Measurements from ENCODE around the gene OSBP2.

OSBP2 gene

DNA sequence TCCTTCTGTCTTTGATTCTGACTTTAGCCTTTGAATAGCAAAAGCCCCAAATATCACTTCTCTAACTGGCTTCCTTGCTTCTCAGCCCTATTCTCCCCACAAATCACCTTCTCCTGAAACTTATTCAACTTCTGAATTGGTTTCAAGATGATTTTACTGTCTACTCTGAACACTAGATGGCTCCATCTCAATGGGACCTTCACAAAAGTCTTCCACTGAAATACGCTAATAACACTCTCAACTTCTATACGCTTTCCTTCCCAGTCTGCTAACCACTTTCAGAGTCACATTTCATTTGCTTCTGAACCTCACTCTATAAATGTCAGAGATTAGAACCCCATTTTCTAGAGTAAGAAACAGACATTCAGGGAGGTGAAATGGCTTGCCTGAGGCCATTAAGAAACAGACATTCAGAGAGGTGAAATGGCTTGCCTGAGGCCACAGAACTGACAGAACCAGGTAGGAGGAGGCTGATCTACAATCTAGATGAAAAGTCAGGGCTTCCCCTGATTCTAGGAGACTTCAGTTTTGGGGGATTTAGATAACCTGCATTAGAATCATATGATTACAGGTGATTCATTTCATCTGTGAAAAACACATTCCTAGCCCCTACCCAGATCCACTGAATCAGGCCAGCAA is 253.3 kb downstream of the OSBP2 start:
- no peak overlapping the region for H3K4me3 ChIP-seq (ENCODE audit: low read depth, low read length)
- H3K9me3 ChIP-seq (ENCODE audit: insufficient read depth, low read depth, low read length), result no peaks in the 10 kb centered on the region
- H4K12ac ChIP-seq (ENCODE audit: low read depth, low read length), result no peak overlapping the region
- H2BK120ac ChIP-seq (ENCODE audit: insufficient read depth, low read length, poor library complexity), result no peak overlapping the region
- H3K23ac ChIP-seq (ENCODE audit: low read length), result no peak overlapping the region
- no peak overlapping the region for H2AFZ ChIP-seq (ENCODE audit: insufficient read depth, low read length, poor library complexity)
- H3K4me1 ChIP-seq (ENCODE audit: control insufficient read depth in 1 of 2, insufficient read depth in 2 of 2, low read length in 2 of 2), result peaks cover 0 to 10% of the 10 kb centered on the region in 2 experiments
- no peak overlapping the region for H2BK5ac ChIP-seq (ENCODE audit: low read depth, low read length, poor library complexity)
- H2AK5ac ChIP-seq (ENCODE audit: low read length), result no peak overlapping the region
- H3K79me2 ChIP-seq (ENCODE audit: control insufficient read depth, insufficient read depth, low read length, poor library complexity), result no peaks in the 10 kb centered on the region
- H3K36me3 ChIP-seq (ENCODE audit: control insufficient read depth in 1 of 2, insufficient read depth in 2 of 2, low read length in 2 of 2), result peaks cover 33 to 74% of the 10 kb centered on the region in 2 experiments
- H3K4ac ChIP-seq (ENCODE audit: low read depth, low read length), result no peak overlapping the region
- no peaks in the 10 kb centered on the region for H3K27me3 ChIP-seq (ENCODE audit: insufficient read depth, low read length)
- peak; percentile 62 to 87 for DNase-seq
- H3K14ac ChIP-seq (ENCODE audit: low read length), result no peak overlapping the region
- no peak overlapping the region for H3K18ac ChIP-seq (ENCODE audit: low read length)
- H4K91ac ChIP-seq (ENCODE audit: low read depth, low read length), result no peak overlapping the region
- H3K4me2 ChIP-seq (ENCODE audit: low read length), result no peak overlapping the region
- no peaks in the 10 kb centered on the region for H3K79me1 ChIP-seq (ENCODE audit: low read length)
- no CpG with 5 or more reads among the region's 2 CpGs for WGBS (ENCODE audit: extremely low coverage, insufficient coverage, insufficient read length)
- no peak overlapping the region for H3K9ac ChIP-seq (ENCODE audit: low read length)
- H3K27ac ChIP-seq (ENCODE audit: low read depth, low read length), result peak overlapping the region; percentile 19
- no peak overlapping the region for H2BK12ac ChIP-seq (ENCODE audit: low read length)
- H4K8ac ChIP-seq (ENCODE audit: low read depth, low read length), result no peak overlapping the region

DNA sequence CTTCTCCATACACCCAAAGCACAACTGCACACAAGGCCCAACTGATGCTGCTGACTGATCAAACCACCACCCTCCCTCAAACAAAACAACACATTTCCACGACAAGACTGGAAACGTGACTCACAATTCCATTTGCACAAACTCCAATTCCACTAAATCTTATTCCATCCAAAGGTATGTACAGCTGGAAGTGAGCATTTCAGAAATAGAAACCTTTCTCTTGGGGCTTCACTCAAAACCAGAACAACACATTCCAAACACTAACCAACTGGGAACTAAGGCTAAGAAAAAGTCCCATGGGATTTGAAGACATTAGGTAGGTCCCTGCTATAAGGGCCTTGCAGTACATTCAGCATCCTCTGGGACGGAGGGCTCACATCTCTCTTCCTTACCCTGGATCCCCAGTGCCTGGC is 254.3 kb downstream of the OSBP2 start:
- Histone ChIP-seq H4K8ac (ENCODE audit: low read depth, low read length) (no peak overlapping the region), H3K27me3 (ENCODE audit: insufficient read depth, low read length) (no peaks in the 10 kb centered on the region), H3K79me2 (ENCODE audit: control insufficient read depth, insufficient read depth, low read length, poor library complexity) (no peaks in the 10 kb centered on the region), H2BK12ac (ENCODE audit: low read length) (no peak overlapping the region), H4K12ac (ENCODE audit: low read depth, low read length) (no peak overlapping the region), H4K91ac (ENCODE audit: low read depth, low read length) (no peak overlapping the region), H3K18ac (ENCODE audit: low read length) (no peak overlapping the region), H3K9me3 (ENCODE audit: insufficient read depth, low read depth, low read length) (no peaks in the 10 kb centered on the region), H3K4me3 (ENCODE audit: low read depth, low read length) (no peak overlapping the region), H2AFZ (ENCODE audit: insufficient read depth, low read length, poor library complexity) (no peak overlapping the region), H3K23ac (ENCODE audit: low read length) (no peak overlapping the region), H3K4ac (ENCODE audit: low read depth, low read length) (no peak overlapping the region), H3K79me1 (ENCODE audit: low read length) (no peaks in the 10 kb centered on the region), H3K27ac (ENCODE audit: low read depth, low read length) (no peak overlapping the region), H3K4me1 (ENCODE audit: control insufficient read depth in 1 of 2, insufficient read depth in 2 of 2, low read length in 2 of 2) (peaks cover 0 to 10% of the 10 kb centered on the region in 2 experiments), H3K14ac (ENCODE audit: low read length) (no peak overlapping the region), H2BK120ac (ENCODE audit: insufficient read depth, low read length, poor library complexity) (no peak overlapping the region), H3K4me2 (ENCODE audit: low read length) (no peak overlapping the region), H3K9ac (ENCODE audit: low read length) (no peak overlapping the region), H2BK5ac (ENCODE audit: low read depth, low read length, poor library complexity) (no peak overlapping the region), H3K36me3 (ENCODE audit: control insufficient read depth in 1 of 2, insufficient read depth in 2 of 2, low read length in 2 of 2) (peaks cover 31 to 72% of the 10 kb centered on the region in 2 experiments), H2AK5ac (ENCODE audit: low read length) (no peak overlapping the region)
- DNase-seq, result peak; percentile 17 to 59
- 100% methylated on average over 2 of the region's 3 CpGs for WGBS (ENCODE audit: extremely low coverage, insufficient coverage, insufficient read length)

DNA sequence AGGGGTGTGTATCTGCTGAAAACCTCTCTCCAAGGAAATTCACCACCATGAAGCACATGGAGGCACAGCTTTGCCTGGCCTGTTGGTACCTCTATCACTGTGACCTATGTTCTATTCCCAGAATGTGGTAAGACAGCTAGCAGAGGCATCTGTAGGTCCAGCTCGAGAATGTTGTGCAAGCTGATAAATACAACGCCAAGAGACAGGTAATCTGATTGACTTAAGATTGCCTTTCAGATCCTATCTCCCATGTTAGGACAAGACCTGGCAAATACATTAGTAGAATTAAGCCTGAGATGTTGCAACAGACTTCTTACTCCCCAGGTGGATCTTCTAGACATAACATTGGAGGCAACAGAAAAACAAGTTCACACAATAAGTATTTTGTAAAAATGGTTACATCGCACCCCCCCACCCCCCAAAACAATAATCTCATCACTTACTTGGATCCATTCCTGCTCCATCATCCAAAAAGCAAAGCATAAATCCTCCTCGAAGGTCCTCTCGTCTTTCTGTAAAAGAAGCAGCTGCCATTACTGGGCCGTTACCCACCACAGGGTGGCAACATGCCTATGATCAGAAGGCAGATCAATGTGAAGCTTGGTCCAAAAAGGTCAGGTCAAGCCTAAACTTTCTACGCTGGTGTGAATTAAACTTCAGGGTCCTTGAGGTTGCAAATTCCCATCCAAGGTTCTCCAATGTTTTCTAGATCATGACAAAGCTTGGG is 255.4 kb downstream of the OSBP2 start:
- Histone ChIP-seq H2AFZ (ENCODE audit: insufficient read depth, low read length, poor library complexity) (no peak overlapping the region), H3K79me2 (ENCODE audit: control insufficient read depth, insufficient read depth, low read length, poor library complexity) (no peaks in the 10 kb centered on the region), H3K14ac (ENCODE audit: low read length) (no peak overlapping the region), H2BK5ac (ENCODE audit: low read depth, low read length, poor library complexity) (no peak overlapping the region), H4K8ac (ENCODE audit: low read depth, low read length) (no peak overlapping the region), H3K4ac (ENCODE audit: low read depth, low read length) (no peak overlapping the region), H3K4me3 (ENCODE audit: low read depth, low read length) (no peak overlapping the region), H4K91ac (ENCODE audit: low read depth, low read length) (no peak overlapping the region), H2AK5ac (ENCODE audit: low read length) (no peak overlapping the region), H3K27me3 (ENCODE audit: insufficient read depth, low read length) (no peaks in the 10 kb centered on the region), H3K36me3 (ENCODE audit: control insufficient read depth in 1 of 2, insufficient read depth in 2 of 2, low read length in 2 of 2) (peaks cover 22 to 62% of the 10 kb centered on the region in 2 experiments), H3K9me3 (ENCODE audit: insufficient read depth, low read depth, low read length) (no peaks in the 10 kb centered on the region), H3K9ac (ENCODE audit: low read length) (no peak overlapping the region), H3K18ac (ENCODE audit: low read length) (no peak overlapping the region), H4K12ac (ENCODE audit: low read depth, low read length) (no peak overlapping the region), H3K79me1 (ENCODE audit: low read length) (no peaks in the 10 kb centered on the region), H3K4me1 (ENCODE audit: control insufficient read depth in 1 of 2, insufficient read depth in 2 of 2, low read length in 2 of 2) (peaks cover 0 to 10% of the 10 kb centered on the region in 2 experiments), H3K4me2 (ENCODE audit: low read length) (no peak overlapping the region), H3K23ac (ENCODE audit: low read length) (no peak overlapping the region), H2BK12ac (ENCODE audit: low read length) (no peak overlapping the region), H3K27ac (ENCODE audit: low read depth, low read length) (no peak overlapping the region), H2BK120ac (ENCODE audit: insufficient read depth, low read length, poor library complexity) (no peak overlapping the region)
- WGBS (ENCODE audit: extremely low coverage, insufficient coverage, insufficient read length), result no CpG with 5 or more reads among the region's 7 CpGs
- DNase-seq, result peak; percentile 85 to 97

DNA sequence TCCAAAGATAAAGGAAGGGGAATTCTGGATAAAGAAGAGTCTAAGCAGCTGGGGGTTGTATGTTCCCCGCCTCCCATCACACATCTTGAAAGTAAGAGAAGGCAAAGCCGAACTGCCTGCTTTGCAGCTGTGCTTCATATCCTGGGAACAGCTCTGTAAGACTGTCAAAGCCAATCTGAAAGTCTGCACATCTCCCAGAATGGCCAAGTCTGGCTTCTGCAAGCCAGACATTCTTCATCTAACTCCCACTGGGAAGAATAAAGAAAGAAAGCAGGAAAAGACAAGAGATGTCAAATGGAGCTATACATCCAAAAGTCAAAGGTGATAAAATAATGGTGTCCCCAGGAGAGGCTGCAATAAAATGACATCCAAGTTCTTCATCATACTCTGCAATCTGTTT is 258.5 kb downstream of the OSBP2 start:
- Histone ChIP-seq H2AFZ (ENCODE audit: insufficient read depth, low read length, poor library complexity) (no peak overlapping the region), H3K36me3 (ENCODE audit: control insufficient read depth in 1 of 2, insufficient read depth in 2 of 2, low read length in 2 of 2) (peaks cover 14 to 43% of the 10 kb centered on the region in 2 experiments), H3K14ac (ENCODE audit: low read length) (no peak overlapping the region), H3K9me3 (ENCODE audit: insufficient read depth, low read depth, low read length) (no peaks in the 10 kb centered on the region), H3K27ac (ENCODE audit: low read depth, low read length) (no peak overlapping the region), H3K4me2 (ENCODE audit: low read length) (no peak overlapping the region), H3K79me2 (ENCODE audit: control insufficient read depth, insufficient read depth, low read length, poor library complexity) (no peaks in the 10 kb centered on the region), H3K23ac (ENCODE audit: low read length) (no peak overlapping the region), H3K18ac (ENCODE audit: low read length) (no peak overlapping the region), H2BK5ac (ENCODE audit: low read depth, low read length, poor library complexity) (no peak overlapping the region), H3K4me3 (ENCODE audit: low read depth, low read length) (no peak overlapping the region), H3K4ac (ENCODE audit: low read depth, low read length) (no peak overlapping the region), H3K9ac (ENCODE audit: low read length) (no peak overlapping the region), H4K91ac (ENCODE audit: low read depth, low read length) (no peak overlapping the region), H2AK5ac (ENCODE audit: low read length) (no peak overlapping the region), H3K27me3 (ENCODE audit: insufficient read depth, low read length) (no peaks in the 10 kb centered on the region), H3K4me1 (ENCODE audit: control insufficient read depth in 1 of 2, insufficient read depth in 2 of 2, low read length in 2 of 2) (peaks cover 0 to 5% of the 10 kb centered on the region in 2 experiments), H2BK120ac (ENCODE audit: insufficient read depth, low read length, poor library complexity) (no peak overlapping the region), H4K8ac (ENCODE audit: low read depth, low read length) (no peak overlapping the region), H4K12ac (ENCODE audit: low read depth, low read length) (no peak overlapping the region), H2BK12ac (ENCODE audit: low read length) (no peak overlapping the region), H3K79me1 (ENCODE audit: low read length) (no peaks in the 10 kb centered on the region)
- no peak for DNase-seq
- WGBS (ENCODE audit: extremely low coverage, insufficient coverage, insufficient read length), result no CpG with 5 or more reads among the region's 2 CpGs
